ENCODE data around the gene KCNQ1.

KCNQ1 gene

DNA sequence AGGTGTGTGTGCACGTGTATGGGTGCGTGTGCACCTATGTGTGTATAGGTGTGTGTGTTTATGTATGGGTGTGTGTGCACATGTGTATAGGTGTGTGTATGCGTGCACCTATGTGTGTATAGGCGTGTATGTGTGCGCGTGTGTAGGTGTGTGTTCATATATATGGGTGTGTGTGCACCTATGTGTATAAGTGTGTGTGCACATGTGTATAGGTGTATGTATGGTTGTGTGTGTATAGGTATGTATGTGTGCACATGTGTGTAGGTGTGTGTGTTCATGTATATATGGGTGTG is 26.9 kb downstream of the KCNQ1 start:
- no peak overlapping the region for H3K4me3 ChIP-seq (ENCODE audit: low read length)
- TF ChIP-seq, protein P1, sequence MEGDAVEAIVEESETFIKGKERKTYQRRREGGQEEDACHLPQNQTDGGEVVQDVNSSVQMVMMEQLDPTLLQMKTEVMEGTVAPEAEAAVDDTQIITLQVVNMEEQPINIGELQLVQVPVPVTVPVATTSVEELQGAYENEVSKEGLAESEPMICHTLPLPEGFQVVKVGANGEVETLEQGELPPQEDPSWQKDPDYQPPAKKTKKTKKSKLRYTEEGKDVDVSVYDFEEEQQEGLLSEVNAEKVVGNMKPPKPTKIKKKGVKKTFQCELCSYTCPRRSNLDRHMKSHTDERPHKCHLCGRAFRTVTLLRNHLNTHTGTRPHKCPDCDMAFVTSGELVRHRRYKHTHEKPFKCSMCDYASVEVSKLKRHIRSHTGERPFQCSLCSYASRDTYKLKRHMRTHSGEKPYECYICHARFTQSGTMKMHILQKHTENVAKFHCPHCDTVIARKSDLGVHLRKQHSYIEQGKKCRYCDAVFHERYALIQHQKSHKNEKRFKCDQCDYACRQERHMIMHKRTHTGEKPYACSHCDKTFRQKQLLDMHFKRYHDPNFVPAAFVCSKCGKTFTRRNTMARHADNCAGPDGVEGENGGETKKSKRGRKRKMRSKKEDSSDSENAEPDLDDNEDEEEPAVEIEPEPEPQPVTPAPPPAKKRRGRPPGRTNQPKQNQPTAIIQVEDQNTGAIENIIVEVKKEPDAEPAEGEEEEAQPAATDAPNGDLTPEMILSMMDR (IDR thresholded peaks at IDR 0.05; ENCODE audit: insufficient read depth, low read depth, low read length, missing control alignments) = no peak
- DNase-seq (ENCODE audit: low read depth) = no peak

DNA sequence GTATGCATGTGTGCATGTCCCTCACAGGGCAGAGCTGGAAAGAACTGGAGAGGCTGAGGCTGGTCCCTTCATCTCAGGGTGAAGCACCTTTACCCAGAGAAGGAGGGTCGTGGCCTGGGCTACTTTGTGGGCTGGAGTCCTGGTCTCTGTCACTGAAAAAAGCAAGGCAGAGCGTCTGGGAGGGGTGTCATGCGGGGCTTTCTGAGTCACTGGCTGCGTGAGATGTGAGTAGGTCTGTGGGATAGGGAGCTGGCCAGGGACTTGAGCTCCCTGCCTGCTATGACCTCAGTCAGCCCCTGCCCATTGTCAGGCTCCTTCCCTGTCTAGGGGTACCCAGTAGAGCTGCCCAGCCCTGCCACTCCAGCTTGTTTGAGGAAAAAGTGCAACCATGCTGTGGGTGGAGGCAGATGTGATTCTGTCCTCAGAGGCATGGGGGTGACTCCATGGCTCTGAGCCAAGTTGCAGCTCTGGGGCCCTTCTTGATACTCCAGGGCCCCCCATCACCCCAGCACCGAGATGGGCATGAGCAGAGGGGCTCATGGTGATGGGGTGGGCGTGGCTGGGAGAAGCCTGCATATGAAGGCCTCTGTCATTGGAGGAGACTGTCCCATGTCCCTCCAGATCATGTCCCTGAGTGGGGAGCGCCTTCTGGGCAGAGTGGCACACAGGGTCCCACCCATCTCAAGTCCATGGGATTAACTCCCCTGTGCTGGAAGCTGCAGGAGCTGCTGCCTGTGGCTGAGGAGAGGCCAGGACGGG is 27.8 kb downstream of the KCNQ1 start:
- H3K4me3 ChIP-seq (ENCODE audit: low read length) = no peak overlapping the region
- TF ChIP-seq, protein P1 (IDR thresholded peaks at IDR 0.05; ENCODE audit: insufficient read depth, low read depth, low read length, missing control alignments) = no peak
- no peak for DNase-seq (ENCODE audit: low read depth)

DNA sequence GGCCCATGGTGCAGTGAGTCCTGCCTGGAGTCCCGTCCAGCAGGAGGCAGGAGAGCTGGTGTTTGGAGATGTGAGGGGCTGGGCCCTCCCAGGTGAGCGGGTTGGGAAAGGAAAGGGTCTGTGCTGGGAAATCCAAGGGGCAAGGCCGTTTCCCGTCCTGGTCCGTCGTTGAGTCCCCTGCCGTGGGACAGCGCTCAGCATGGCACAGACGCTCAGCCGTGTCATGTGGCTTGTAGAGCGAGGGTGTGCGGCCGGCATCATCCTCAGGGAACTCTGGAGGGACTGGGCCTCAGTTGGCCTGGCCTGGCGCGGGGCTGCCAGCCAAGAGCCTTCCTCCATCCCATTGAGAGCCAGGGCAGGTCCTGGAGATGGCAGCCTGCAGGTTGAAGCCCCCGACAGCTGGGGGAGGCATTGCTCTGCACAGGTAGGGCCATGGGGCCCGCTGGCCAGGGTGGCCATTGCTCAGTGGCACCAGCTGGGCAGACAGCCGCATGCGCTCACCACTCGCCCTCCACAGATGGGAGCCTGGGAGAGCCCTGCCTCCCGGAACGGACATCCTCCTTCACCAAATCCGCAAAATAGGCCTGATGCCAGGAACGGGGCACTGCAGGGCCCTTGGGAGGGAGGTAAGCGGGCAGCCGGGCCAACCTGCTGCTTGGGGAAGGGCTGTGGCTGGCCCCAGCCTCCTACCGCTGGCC is 28.7 kb downstream of the KCNQ1 start:
- TF ChIP-seq, protein P1 (IDR thresholded peaks at IDR 0.05; ENCODE audit: insufficient read depth, low read depth, low read length, missing control alignments) = no peak
- no peak for DNase-seq (ENCODE audit: low read depth)
- no peak overlapping the region for H3K4me3 ChIP-seq (ENCODE audit: low read length)

DNA sequence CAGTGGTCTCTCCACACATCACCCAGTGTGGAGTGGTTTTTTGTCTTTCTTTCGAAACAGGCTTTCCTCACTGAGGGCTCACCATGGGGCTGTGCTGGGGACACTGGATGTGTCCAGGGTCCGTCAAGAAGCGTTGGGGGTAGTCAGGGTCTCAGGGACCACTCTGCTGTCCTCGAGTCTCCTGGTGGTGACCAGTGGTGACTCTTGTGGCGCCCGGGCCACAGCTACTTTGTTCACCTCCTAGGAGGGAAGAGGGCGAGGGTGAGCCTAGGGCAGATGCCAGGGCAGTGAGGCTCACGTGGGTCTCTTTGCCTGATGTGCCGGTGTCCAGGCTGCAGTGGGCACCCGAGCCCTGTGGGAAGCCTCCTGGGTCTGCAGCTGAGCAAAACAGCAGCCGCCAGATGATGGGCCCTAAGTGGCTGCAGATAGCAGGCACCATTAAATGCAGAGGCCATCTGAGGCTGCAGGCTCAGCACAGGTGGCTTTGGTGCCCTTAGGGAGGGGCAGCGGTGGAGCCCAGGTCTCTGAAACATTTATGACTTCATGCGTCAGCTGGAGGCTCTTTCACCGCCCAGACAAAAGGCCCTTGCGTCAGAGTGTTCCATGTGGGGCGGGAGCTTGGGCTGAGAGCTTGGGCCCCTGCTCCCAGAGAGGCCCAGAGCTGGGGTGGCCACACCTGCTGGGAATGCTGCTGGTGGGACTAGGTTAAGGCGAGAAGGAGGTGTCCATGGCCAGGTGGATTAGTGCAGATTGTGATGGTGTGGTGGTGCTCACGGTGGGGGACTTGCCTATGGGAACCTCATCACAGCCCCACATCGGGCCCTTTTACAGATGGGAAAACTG is 29.5 kb downstream of the KCNQ1 start:
- TF ChIP-seq, protein P1 (IDR thresholded peaks at IDR 0.05; ENCODE audit: insufficient read depth, low read depth, low read length, missing control alignments) = no peak

GRCh38 chr11:2475136-2475918 is 30.5 kb downstream of the KCNQ1 start:
- TF ChIP-seq, protein P1 (IDR thresholded peaks at IDR 0.05; ENCODE audit: insufficient read depth, low read depth, low read length, missing control alignments) = no peak
- H3K4me3 ChIP-seq (ENCODE audit: low read length) = no peak overlapping the region
- no peak for DNase-seq (ENCODE audit: low read depth)

More for the DNA sequence above, 29.5 kb downstream of the KCNQ1 start:
- DNase-seq (ENCODE audit: low read depth) = no peak
- no peak overlapping the region for H3K4me3 ChIP-seq (ENCODE audit: low read length)

GRCh38 chr11:2477254-2477653 is 32.4 kb downstream of the KCNQ1 start:
- TF ChIP-seq, protein P1 (IDR thresholded peaks at IDR 0.05; ENCODE audit: insufficient read depth, low read depth, low read length, missing control alignments) = no peak
- no peak for DNase-seq (ENCODE audit: low read depth)
- no peak overlapping the region for H3K4me3 ChIP-seq (ENCODE audit: low read length)

All from epithelial cell of esophagus (primary cell).